Hippocampal formation (tissue), 2 donors: Measurements from ENCODE around the gene MOB1A.
A peak's percentile ranks its signal among the peaks of the same experiment; 100 is the strongest.
"Not testable (repeated sequence)": the region's sequence is repeated elsewhere in the genome, so short reads cannot be mapped to it uniquely, and the experiment has no call there.

ENCODE experiments used
- DNase-seq, 2 donors: peaks; one replicate each; lab custom pipeline; 2025; lab: John Stamatoyannopoulos, UW

Gene MOB1A

DNA sequence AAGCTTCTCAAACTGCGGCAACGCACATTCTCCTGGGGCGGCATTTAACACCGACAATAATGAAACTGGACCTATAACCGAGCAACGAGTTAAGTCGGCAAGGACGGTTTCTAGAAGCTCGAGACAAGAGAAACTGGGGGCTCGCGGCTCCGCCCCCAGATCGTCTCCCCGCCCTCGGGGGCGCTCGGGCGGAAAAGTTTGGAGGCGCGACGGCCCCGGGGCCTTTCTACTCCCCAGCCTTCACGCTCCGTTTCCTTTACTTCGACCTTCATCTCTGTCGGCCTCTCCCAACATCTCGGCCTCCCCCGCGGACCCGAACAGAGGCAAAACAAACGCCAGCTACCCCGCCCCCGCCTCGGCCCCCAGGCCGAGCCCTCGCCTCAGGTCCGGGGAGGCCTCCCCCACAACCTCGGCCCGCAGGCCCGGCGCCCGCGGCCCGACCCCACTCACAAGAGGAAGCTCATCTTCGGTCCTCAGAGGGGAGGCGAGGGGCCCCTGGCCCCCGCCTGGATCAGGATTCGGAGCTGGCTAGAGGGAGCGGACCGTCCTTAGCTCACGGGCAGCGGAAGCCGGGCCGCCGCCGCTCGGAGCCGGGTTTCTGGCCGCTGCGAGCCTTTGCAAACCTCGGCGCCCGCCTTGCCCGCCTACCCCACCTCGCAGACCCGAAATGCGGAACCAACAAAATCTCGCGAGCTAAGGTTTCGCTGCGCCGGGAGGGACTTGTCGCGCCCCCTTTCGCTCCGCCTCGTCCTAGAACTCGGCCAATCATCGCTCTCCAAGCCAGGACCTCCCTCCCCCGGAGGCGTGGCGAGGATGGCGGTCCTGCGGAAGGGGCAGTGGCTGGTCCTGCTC, at the start of gene MOB1A:
MOB1A (minus strand) TSS at position 669 of the 852 bp plus-strand sequence; CDS start at position 464, 205 bp downstream.
- DNase-seq, result peak; percentile 98

DNA sequence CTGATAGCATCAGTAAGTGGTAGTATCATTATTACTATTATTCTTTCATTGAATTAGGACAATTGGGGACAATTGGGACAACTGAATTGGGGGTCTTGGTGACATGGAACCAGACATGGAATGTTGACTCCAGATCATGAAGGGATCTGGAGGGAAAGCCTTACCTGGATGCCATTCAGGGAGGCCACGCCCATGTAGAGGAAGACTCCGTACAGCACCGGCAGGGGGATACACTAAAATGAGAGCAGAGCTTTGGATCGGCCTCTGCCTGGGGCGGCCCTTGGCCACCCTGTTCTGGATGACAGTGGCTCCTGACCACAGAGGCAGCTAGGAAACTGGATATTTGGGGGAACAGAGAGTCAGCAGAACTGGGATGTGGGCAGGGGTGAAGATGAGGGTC, 49.0 kb upstream of the MOB1A start:
- DNase-seq, result no peak

DNA sequence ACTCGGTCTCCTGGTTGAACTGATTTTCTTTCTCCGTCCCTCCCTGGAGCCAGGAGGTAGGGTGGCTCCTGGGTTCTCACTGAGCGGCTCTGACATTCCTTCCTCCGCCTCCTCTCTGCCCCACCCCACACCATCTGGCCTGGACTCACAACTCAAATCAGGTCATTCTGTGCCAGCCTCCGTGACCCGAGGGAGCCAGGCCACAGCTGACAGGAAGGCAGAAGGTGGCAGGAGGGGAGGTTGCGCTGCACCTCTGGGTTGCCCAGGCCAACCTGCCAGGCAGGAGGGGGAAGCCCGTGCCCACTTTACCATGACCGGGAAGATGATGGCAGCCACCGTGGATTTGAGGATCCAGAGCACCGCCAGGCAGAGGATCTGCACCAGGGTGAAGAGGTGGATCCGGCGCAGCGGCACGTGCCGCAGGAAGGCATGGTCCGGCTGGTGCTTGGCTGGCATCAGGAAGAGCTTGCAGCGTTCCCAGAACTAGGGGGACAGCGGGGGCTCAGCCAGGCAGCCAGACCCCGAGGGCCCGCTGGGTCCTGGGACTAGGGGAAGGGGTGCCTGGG, 48.1 kb upstream of the MOB1A start:
- DNase-seq, result no peak

GRCh38 chr2:74225698-74226459, 47.2 kb upstream of the MOB1A start:
- DNase-seq, result no peak

- no peak for DNase-seq
Measured at GRCh38 chr2:74223941-74224770, 45.5 kb upstream of the MOB1A start.

- DNase-seq, result no peak
Measured at GRCh38 chr2:74222300-74222650, 43.6 kb upstream of the MOB1A start.

GRCh38 chr2:74221604-74222299, 43.1 kb upstream of the MOB1A start:
- DNase-seq, result no peak

GRCh38 chr2:74221091-74221490, 42.4 kb upstream of the MOB1A start:
- no peak for DNase-seq

DNA sequence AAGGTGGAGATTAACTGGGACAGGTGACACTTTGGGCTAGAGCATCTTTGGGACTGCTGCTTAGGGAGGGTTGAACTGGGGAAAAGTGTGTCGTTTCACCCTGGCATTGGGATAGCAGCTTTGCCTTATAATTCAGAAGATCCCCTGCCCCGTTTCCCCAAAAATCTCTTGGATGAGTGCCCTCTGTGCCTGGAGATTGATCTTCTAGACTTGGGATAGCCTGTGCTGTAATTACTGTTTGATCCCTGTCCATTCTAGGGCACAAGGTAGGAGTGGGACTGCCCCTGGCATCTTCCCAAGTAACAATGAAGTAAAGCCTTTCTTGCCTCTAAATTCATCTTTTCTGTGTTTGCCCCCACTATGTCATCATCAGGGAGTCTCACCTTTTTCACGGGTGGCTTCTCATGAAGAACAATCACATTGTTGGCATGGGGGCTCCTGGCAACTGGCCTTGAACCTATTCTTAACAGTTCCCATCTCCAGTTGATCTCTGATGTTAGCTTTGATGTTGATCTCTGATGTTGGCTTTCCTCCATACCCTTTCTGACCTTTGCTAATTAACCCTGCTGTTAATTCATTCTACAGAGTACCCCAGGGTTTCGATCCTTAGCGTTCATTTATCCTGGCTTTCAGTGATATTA, 41.3 kb upstream of the MOB1A start:
- no peak for DNase-seq

DNA sequence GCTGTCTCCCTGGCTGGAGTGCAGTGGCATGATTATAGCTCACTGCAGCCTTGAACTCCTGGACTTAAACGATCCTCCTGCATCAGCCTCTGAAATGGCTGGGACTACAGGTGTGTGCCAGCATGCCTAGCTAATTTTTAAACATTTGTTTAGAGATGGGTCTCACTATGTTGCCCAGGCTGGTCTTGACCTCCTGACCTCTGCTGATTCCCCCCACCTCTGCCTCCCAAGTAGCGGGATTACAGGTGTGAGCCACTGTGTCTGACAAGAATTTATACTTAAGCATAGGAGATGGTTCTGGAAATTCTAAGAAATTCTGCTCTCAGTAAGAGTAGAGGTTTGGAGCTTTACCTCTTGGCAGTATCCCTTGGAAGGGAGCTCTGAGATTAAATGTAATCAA, 38.0 kb upstream of the MOB1A start:
- no peak for DNase-seq

- not testable (repeated sequence) for DNase-seq
Measured at GRCh38 chr2:74215771-74216170, 37.1 kb upstream of the MOB1A start.

DNA sequence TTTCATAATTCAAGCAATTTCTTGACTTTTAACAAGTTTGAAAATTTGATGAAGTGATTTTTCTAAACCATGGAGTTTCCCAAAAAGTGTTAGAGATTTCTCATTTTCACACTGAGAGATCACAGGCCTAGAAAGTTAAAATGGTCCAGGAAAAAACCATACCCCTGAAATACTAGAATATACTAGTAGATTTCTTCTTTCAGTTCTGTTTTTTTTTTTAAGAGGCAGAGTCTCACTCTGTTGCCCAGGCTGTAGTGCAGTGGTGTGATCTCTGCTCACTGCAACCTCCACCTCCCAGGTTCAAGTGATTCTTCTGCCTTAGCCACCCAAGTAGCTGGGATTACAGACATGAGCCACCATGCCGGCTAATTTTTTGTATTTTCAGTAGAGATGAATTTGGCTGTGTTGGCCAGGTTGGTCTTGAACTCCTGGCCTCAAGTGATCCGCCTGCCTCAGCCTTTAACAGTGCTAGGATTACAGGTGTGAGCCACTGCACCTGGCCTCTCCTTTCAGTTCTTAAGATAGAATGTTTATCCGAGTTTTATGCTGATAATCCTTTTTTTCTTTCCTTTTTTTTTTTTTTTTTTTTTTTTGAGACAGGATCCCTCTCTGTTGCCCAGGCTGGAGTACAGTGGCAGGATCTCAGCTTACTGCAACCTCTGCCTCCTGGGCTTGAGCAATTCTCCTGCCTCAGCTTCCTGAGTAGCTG, 34.2 kb upstream of the MOB1A start:
- no peak for DNase-seq

DNA sequence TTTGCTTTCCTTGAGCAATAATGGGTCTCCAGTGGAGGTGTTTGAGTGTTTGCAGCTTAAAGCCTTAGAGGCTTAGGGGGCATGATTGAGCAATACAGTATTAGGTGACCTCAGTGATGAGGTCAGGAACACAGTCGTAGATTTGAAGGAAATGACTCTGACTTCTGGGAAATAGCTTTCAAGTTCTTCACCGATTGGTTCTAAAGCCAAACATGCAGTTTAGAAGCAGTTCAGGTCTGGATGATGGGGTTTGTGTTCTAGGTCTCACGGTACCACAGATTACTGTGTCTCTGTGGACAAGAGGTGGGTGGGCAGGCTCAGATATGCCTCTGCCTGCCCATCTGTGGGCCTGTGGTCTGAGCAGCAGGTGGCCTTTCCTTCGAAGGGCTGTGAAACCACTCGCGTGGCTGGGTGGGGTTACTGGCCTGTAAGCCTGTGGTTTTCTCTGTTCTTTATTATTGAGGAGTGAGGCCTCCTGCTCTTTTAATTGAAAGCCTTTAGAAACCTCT, 27.6 kb upstream of the MOB1A start:
- no peak for DNase-seq

GRCh38 chr2:74205596-74205995, 26.9 kb upstream of the MOB1A start:
- DNase-seq, result no peak

DNA sequence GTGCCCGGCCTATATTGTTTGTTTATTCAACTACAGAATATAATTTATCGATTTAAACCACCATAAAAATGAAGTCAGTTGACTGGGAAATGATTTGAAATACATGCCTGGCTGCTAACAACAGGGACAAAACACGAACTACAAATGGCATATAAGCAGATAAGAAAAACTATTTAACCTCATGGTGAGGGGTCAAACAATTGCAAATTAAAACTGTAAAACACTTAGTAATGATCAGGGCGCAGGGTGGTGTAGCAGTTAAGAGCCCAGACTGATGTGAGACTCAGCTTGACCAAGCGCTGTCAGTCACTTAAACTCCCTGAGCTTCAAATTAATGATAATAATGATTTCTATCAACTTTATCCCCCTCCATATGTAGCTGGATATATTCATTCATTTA, 26.4 kb upstream of the MOB1A start:
- no peak for DNase-seq

DNA sequence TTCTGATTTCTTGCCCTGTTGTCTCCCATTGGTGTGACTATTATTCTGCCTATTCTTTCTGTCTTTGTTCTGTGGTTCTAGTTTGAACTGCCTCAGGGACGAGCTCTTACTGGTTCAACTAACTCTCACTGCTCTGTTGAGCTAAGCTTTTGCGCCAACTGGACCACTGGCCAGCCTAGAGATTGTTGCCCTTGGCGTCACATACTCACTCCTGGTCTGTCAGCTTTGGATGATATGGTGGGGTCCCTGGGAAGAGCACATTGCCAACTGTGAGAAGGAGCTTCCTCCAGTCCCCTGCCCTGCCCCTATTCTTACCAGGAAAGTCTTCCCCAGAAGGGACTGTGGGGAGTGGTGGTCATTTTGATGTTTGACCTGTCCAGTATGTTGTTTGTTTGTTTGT, 25.8 kb upstream of the MOB1A start:
- DNase-seq, result no peak

- DNase-seq, result no peak
Measured at GRCh38 chr2:74201596-74201995, 22.9 kb upstream of the MOB1A start.

DNA sequence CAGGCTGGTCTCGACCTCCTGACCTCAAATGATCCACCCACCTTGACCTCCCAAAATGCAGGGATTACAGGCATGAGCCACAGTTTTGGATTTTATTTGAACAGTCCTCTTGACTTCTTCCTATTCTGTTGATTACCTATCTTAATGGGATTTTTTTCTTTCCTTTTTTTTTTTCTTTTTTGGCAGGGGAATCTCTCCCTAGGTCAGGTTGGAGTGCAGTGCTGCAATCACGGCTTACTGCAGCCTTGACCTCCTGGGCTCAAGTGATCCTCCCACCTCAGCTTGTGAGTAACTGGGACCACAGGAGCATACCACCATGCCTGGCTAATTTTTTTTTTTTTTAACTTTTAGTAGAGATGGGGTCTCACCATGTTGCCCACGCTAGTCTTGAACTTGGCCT, 22.5 kb upstream of the MOB1A start:
- DNase-seq, result no peak

GRCh38 chr2:74199871-74200305, 21.2 kb upstream of the MOB1A start:
- DNase-seq, result no peak

GRCh38 chr2:74199275-74199701, 20.6 kb upstream of the MOB1A start:
- no peak for DNase-seq
